HG02588 (cell line): ENCODE data around the gene PAM.

Source experiments
- ATAC-seq: cut with Tn5 transposase; IDR thresholded peaks from one replicate; pipeline ENCODE4 v1.9.1; 2021; ENCODE audit warnings: mild to moderate bottlenecking, moderate library complexity; ENCODE audit not compliant: unreplicated experiment

PAM gene

DNA sequence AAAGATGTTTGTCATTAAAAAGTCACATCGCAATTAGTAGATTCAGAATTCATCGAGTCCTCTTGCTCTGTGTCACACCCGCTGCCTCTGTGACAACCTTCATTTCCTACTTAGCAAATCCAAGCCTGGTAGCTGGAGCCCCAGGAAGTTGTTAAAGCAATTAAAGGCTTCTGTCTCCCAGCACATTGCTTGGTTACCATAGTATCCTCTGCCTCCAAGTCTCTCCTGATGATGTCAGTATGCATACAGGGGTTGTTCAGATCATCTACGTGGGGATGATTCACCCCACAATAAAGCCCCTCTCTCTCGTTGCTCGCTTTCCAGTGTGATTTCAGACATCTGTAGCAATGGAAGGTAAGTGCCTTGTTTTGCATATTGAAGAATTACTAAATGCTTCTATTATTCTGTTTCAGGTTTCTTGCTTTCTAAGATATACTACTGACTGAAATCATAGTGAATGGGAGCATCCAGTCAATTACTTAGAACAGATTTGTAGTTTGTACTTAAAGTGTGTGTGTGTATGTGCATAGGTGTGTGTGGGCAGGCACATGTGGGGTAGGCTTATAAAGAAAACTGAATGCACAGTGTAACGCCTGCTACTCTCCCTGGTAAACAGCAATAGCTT is 52.9 kb downstream of the PAM start:
- ATAC-seq: no peak

DNA sequence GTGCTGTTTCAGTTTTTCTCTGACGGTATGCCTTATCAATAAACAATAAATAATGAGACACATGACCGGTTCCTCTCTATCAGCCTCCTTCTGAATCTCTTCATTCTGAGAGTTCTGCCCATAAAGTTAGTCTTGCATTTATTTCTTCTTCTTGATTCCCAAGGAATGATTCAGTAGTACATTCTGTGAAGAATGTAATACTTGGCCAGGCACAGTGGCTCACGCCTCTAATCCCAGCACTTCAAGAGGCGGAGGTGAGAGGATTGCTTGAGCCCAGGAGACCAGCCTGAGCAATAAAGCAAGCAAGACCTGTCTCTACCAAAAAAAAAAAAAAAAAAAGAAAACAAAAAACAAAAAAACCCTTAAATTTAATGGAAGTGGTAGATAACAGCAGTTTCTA is 53.9 kb downstream of the PAM start:
- ATAC-seq: no peak

GRCh38 chr5:102811972-102812371 is 56.9 kb downstream of the PAM start:
- ATAC-seq: no peak

DNA sequence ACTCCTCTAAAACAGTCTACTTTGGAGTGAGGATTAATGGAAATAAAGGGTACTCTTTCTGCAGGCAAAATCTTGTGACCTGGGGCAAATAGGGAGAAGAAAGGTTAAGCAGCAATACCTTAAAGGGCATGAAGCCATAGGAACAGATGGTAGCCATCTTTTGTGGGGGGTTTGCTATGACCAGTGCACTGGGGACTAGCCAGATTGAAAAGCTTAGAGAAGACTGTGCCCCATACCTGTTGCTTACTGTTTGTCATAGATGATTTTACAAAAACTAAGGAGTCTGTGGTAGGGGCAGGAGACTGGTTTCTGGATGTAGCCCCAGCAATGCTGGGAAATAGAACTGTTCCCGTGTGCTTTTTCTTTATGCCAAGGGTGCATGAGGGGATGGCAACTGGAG is 58.6 kb downstream of the PAM start:
- ATAC-seq: no peak

GRCh38 chr5:102815084-102815483 is 60.0 kb downstream of the PAM start:
- no peak for ATAC-seq

GRCh38 chr5:102815540-102816332 is 60.6 kb downstream of the PAM start:
- ATAC-seq: no peak

- no peak for ATAC-seq
These were observed 63.2 kb downstream of the PAM start for GRCh38 chr5:102818345-102818744.

- ATAC-seq: no peak
These were observed 63.8 kb downstream of the PAM start for GRCh38 chr5:102818934-102819333.

DNA sequence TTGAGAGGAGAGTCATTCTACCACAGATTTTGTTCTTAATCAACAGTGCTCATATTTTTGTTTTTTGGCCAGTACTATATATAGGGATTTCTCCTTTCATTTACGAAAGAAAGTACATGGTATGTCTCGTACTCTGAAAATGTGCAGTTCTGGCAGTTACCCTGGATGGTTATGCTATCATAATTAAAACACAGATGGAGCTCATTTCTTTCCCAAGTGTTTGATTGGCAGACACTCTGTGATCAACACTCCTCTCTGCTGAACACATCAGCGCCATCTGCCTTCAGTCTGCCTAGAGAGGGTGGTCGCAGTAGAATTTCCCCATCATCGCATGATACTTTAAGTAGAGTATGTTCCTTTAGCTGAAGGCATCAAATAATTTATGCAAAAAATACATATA is 64.5 kb downstream of the PAM start:
- ATAC-seq: no peak

- ATAC-seq: no peak
These were observed 68.4 kb downstream of the PAM start for GRCh38 chr5:102823441-102823874.

GRCh38 chr5:102826629-102827028 is 71.5 kb downstream of the PAM start:
- ATAC-seq: no peak

GRCh38 chr5:102830241-102830640 is 75.1 kb downstream of the PAM start:
- ATAC-seq: no peak

DNA sequence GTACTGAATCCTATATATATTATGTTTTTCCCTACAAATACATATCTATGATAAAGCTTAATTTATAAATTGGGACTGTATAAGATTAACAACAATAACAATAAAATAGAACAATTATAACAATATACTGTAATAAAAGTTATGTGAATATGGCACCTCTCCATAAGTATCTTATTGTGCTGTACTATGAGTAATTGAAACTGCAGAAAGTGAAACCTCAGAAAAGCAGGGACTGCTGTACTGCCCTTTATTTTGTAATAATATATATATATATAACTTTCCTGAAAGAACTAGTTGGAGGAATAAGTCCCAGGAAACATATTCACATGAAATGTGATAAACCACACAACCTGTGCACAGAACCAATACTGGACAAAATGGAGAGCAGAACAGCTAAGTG is 77.3 kb downstream of the PAM start:
- no peak for ATAC-seq

GRCh38 chr5:102833146-102833545 is 78.0 kb downstream of the PAM start:
- no peak for ATAC-seq

DNA sequence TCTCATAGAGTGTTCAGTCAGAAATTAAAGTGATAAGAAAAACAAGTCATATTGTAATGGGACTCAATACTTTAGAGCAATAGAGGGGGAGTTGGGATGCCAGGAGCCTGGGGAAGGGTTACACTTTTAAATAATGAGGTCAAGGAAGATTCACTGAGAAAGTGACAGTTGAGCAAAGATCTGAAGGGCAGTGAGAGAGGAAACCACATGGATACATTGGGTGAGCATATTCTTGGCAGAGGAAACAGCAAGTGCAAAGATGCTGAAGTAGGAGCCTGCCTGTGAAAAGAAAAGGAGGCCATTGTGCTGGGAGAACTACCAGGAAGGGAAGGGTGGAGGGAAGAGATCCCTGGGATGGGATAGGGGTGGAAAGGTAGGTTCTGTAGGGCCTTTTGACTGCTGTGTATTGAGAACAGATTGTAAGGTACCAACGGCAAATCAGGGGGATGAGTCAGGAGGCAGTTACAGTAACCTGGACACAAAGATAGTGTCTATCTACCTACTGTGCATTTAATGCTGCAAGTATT is 79.4 kb downstream of the PAM start:
- ATAC-seq: no peak

- no peak for ATAC-seq
These were observed 80.6 kb downstream of the PAM start for GRCh38 chr5:102835717-102836116.

- ATAC-seq: no peak
These were observed 85.9 kb downstream of the PAM start for GRCh38 chr5:102841021-102841420.

DNA sequence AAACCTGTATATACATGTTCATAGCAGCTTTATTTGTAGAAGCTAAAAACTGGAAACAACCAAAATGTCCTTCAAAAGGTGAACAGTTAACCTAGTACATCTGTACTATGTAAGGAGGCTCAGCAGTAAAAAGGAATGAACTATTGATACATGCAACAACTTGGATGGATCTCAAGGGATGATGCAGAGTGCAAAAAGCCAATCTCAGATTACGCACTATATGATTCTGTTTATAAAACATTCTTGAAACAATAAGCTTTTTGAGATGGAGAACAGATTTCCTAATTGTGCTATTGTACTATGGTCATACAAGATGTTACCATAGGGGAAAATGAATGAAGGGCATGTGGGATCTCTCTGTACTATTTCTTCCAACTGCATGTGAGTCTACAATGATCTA is 88.9 kb downstream of the PAM start:
- no peak for ATAC-seq

DNA sequence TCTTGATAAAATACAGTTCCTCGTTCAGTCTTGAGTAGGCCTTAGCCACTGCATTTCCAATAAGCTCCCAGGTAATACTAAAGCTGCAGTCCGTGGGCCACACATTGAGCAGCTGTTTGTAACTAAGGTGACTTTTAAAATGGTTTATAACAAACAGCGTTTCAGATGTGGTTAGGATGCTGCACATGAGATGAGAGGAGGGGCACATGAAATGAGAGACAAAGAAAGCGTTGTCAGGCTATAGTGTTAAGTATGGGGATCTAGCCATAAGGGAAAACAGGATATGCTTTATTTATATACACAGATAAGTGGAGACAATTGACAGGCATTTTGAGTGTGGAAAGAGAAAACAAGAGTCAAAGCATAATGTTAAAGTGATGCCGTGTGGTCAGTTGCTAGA is 89.9 kb downstream of the PAM start:
- no peak for ATAC-seq

DNA sequence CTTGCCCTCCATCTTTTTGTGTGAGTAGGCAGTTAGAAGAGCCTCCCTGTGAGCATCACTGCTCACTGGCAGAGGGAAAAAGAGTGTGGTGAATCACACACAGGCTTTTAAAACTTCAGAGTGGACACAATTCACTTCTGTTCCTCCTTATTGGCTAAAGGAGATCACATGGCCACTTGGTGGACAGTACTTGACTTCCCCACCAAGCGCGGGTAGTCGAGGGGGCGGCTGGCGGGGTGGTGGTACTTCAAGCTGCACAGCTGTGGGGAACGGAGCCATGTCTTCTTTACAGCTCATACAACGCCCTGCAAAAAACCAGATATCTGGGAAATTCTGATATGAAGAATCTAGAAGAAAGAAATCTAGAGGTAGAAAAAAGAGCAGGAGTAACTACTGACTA is 95.4 kb downstream of the PAM start:
- ATAC-seq: no peak

- no peak for ATAC-seq
These were observed 98.6 kb downstream of the PAM start for GRCh38 chr5:102853680-102854079.

DNA sequence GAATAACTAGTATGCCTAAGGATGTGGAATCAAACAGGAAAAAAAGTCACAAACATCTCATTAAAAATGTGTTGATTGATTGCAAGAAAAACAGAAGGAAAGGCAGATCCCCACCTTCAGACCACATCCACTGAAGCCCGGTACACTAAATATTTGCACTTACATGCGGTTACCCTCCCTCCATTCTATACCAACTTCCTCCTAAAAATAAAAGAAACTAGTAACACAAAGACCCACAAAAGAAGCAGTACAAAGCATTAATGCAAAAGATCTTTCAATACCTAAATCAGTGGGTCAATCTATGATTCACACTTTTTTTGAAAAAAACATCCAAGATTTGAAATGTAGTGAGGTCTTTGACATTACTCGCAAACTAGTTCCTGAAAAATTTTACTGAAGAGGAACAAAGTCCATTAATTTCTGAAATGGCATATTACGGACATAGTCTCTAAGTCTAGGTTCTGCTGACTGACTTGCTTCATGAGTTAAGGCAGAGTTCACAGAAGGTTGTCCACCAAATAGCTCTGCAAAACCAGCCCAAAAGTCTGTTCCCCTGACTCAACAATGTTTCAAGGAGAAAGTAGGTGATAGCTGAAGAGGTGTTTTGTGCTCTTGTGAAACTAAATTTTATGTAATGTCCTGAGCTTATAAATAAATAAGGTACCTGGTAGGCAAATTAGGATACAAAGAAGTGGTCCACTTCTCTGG is 100.7 kb downstream of the PAM start:
- ATAC-seq: no peak
